Activated T-helper 2 cell treated with anti-CD3 and anti-CD28 coated beads, Interferon-gamma antibody, Interleukin-2, Interleukin-4, amounts not matched to agents 10 μg/mL and 5 μg/mL and 100 μg/mL, durations not matched to agents 14 hours and 24 hours and 36 hours (primary cell): ENCODE measurements around the gene LRRC42. TPM values are rescaled to one million over a fixed set of nuclear protein-coding genes. Genes with fewer than 3 reads are reported as not detected.
A peak's percentile ranks its signal among the peaks of the same experiment; 100 is the strongest.

Experiments used
- DNase-seq: peaks from one replicate; pipeline ENCODE4 v3.0.0; 2021; ENCODE audit warnings: low spot score
- H3K27ac Mint-ChIP-seq: one replicate; pipeline ENCODE4 v1.8.0; 2021; ENCODE audit warnings: mixed read lengths
- H3K27me3 Mint-ChIP-seq: one replicate; pipeline ENCODE4 v1.8.0; 2021; ENCODE audit warnings: low read depth, mixed read lengths
- H3K36me3 Mint-ChIP-seq: one replicate; pipeline ENCODE4 v1.8.0; 2021; ENCODE audit warnings: low read depth, mixed read lengths
- H3K4me1 Mint-ChIP-seq: one replicate; pipeline ENCODE4 v1.8.0; 2021; ENCODE audit warnings: low read depth, mixed read lengths
- H3K4me3 Mint-ChIP-seq: one replicate; pipeline ENCODE4 v1.8.0; 2021; ENCODE audit warnings: low read depth, mild to moderate bottlenecking, moderate library complexity, mixed read lengths
- H3K9me3 Mint-ChIP-seq: one replicate; pipeline ENCODE4 v1.8.0; 2021; ENCODE audit warnings: mixed read lengths
- intact Hi-C: fragments of 100-400 bp; cut with micrococcal nuclease; formaldehyde crosslinking; loops from one replicate; pipeline ENCODE4 v1.15.1; 2023
- total RNA-seq: library from RNA; stranded (reverse); gene quantifications from 2 replicates; pipeline ENCODE4 v1.2.3, GENCODE V29; 2022

Gene LRRC42
- total RNA-seq, 1 donor from 2014 or later = 32.4 TPM

DNA sequence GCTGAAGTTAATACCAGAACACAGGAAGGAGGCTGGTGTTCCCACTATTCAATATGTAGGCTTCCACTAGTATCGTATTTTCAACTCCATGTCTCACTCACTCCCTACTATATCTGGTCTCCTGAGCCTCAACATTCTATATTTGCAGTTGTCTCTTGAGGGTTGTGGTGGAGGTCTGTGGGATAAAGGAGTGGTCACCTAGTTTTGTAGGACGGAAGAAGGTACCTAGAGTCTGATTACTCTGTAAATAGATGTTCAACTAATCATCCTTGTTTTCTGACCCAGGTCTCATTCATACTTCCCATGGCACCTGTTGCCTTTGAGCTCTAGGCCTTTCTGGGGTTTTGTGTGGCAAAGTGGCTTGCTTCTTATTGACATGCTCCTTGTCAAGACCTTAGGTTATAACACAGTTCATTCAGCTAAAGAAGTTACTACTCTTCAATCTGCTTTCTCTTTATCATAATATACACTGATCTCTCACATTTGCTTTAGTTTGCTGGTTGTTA, 18.7 kb upstream of the LRRC42 start:
- H3K27me3 Mint-ChIP-seq = no peaks in the 10 kb centered on the region
- peaks cover 4% of the 10 kb centered on the region for H3K4me1 Mint-ChIP-seq
- peaks cover 70% of the 10 kb centered on the region for H3K36me3 Mint-ChIP-seq
- DNase-seq = no peak
- intact Hi-C loops = no loop called here
- H3K4me3 Mint-ChIP-seq = no peak overlapping the region
- H3K9me3 Mint-ChIP-seq = peaks cover 8% of the 10 kb centered on the region
- H3K27ac Mint-ChIP-seq = no peak overlapping the region

DNA sequence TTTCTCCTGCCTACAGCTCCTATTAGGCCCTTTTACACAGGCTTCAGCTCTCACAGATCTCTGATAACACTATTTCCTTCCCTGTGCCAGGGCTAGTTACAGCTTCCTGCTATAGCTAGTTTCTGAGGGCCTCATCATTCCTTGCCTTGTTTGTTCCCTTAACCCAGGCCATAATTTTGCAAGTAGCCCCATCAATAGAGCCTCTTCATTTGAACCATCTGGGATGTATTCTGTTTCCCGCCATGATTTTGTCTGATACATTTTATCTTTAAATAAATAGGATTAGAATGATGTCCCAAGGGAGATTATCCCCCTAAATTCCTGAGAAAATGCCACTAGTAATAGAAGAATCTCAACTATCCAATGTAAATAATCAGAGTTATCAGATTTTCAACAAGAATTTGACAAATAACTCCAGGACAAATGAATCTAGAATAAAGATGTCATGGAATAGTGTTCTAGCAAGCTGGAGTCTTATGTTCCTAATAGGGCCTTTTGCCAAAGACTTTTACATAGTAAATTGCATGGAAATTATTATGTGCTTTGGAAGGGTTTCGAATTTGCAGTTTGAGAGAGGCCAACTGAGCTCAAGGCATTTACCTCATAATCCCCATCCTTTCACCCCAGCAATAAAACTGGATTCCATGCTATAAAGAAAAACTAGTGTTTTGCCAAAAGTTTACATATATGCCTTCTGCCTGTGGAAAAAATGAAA, 16.7 kb upstream of the LRRC42 start:
- peaks cover 4% of the 10 kb centered on the region for H3K4me1 Mint-ChIP-seq
- H3K27ac Mint-ChIP-seq = no peak overlapping the region
- peaks cover 73% of the 10 kb centered on the region for H3K36me3 Mint-ChIP-seq
- H3K9me3 Mint-ChIP-seq = peaks cover 21% of the 10 kb centered on the region
- no peaks in the 10 kb centered on the region for H3K27me3 Mint-ChIP-seq
- no peak overlapping the region for H3K4me3 Mint-ChIP-seq
- no peak for DNase-seq
- intact Hi-C loops = no loop called here

DNA sequence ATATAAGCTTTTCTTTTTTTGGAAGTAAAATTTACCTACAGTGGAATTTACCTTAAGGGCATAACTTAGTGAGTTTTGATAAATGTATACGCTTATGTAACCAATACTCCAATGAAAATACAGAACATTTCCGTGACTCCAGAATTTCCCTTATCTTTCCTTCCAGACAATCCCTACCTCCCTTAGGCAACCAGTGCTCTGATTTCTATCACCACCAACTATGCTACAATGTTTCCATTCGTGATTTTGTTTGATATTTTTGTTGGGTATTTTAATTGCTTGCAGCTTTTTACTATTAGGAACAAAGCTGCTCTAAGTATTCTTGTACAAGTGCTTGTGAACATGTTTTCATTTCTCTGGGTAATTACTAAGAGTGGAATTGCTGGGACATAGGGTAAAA, 15.2 kb upstream of the LRRC42 start:
- no peak for DNase-seq
- intact Hi-C loops = no loop called here
- no peak overlapping the region for H3K4me3 Mint-ChIP-seq
- H3K36me3 Mint-ChIP-seq = peaks cover 81% of the 10 kb centered on the region
- H3K27me3 Mint-ChIP-seq = no peaks in the 10 kb centered on the region
- no peak overlapping the region for H3K27ac Mint-ChIP-seq
- H3K4me1 Mint-ChIP-seq = peaks cover 4% of the 10 kb centered on the region
- peaks cover 30% of the 10 kb centered on the region for H3K9me3 Mint-ChIP-seq

GRCh38 chr1:53931523-53931922, 14.6 kb upstream of the LRRC42 start:
- DNase-seq = no peak
- Mint-ChIP-seq H3K27me3 (no peaks in the 10 kb centered on the region), H3K9me3 (peaks cover 30% of the 10 kb centered on the region), H3K36me3 (peaks cover 85% of the 10 kb centered on the region), H3K4me3 (no peak overlapping the region), H3K27ac (no peak overlapping the region), H3K4me1 (peaks cover 5% of the 10 kb centered on the region)
- intact Hi-C loops = no loop called here

DNA sequence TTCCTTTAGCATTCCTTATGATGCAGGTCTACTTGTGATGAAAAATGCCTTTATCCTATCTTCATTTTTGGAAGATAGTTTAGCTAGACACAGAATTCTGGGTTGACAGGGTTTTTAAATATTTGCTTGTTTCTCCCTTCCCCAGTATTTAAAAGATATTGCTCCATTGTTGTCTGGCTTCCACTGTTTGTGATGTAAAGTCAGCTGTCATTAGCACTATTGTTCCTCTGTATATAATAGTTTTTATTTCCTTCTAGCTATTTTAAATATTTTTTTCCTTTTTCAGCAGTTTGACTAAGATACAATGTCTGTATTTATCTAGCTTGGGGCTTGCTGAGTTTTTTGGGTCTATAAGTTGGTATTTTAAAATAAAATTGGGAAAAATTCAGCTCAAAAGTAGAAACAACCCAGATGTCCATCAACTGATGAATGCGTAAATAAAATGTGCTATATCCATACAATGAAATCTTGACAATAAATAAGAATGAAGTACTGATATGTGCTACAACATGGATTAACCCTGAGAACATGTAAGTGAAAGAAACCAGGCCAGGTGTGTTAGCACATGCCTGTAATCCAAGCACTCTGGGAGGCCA, 11.9 kb upstream of the LRRC42 start:
- H3K27me3 Mint-ChIP-seq = no peaks in the 10 kb centered on the region
- H3K36me3 Mint-ChIP-seq = peaks cover 83% of the 10 kb centered on the region
- intact Hi-C loops = no loop called here

GRCh38 chr1:53936430-53936829, 9.7 kb upstream of the LRRC42 start:
- H3K27ac Mint-ChIP-seq = no peak overlapping the region
- H3K36me3 Mint-ChIP-seq = peaks cover 81% of the 10 kb centered on the region
- H3K4me3 Mint-ChIP-seq = no peak overlapping the region
- H3K4me1 Mint-ChIP-seq = peaks cover 16% of the 10 kb centered on the region
- no peaks in the 10 kb centered on the region for H3K27me3 Mint-ChIP-seq
- intact Hi-C loops = no loop called here
- no peak for DNase-seq
- H3K9me3 Mint-ChIP-seq = peaks cover 30% of the 10 kb centered on the region

More for the DNA sequence above, 11.9 kb upstream of the LRRC42 start:
- Mint-ChIP-seq H3K27ac (no peak overlapping the region), H3K4me1 (peaks cover 13% of the 10 kb centered on the region), H3K4me3 (no peak overlapping the region), H3K9me3 (peaks cover 30% of the 10 kb centered on the region)
- DNase-seq = no peak

DNA sequence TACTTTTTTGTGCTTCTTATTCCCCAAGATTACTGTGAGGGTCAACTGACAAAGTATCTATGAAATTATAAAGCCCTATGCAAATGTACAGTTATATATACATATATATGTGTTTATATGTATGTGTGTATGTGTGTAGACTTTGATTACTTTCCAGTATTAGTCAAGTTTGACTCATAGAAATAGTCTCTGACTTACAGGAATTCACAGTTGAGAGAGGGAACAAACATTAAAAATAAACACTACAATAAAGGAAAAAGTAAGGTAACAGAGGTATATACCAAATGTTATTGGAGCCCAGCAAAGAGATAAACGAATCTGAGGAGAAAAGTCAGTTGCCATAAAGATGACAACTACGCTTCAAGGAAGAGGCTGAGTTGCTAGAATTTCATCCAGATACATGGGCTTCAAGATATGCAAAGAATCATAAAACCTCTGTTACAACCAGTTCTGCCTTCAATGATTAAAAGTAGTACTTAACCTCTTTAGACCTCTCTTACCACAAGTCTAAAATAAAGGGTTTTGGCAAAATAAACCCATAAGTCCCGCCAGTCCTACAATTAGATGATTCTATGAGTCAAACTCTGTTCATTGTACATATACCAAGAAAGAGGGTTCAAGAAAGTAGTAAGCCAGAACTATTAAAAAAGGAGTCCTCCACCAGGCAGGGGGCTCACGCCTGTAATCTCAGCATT, 7.9 kb upstream of the LRRC42 start:
- H3K36me3 Mint-ChIP-seq = peaks cover 74% of the 10 kb centered on the region
- H3K27ac Mint-ChIP-seq = no peak overlapping the region
- no peak for DNase-seq
- peaks cover 26% of the 10 kb centered on the region for H3K4me1 Mint-ChIP-seq
- H3K4me3 Mint-ChIP-seq = no peak overlapping the region
- no peaks in the 10 kb centered on the region for H3K27me3 Mint-ChIP-seq
- H3K9me3 Mint-ChIP-seq = peaks cover 20% of the 10 kb centered on the region
- intact Hi-C loops = no loop called here

DNA sequence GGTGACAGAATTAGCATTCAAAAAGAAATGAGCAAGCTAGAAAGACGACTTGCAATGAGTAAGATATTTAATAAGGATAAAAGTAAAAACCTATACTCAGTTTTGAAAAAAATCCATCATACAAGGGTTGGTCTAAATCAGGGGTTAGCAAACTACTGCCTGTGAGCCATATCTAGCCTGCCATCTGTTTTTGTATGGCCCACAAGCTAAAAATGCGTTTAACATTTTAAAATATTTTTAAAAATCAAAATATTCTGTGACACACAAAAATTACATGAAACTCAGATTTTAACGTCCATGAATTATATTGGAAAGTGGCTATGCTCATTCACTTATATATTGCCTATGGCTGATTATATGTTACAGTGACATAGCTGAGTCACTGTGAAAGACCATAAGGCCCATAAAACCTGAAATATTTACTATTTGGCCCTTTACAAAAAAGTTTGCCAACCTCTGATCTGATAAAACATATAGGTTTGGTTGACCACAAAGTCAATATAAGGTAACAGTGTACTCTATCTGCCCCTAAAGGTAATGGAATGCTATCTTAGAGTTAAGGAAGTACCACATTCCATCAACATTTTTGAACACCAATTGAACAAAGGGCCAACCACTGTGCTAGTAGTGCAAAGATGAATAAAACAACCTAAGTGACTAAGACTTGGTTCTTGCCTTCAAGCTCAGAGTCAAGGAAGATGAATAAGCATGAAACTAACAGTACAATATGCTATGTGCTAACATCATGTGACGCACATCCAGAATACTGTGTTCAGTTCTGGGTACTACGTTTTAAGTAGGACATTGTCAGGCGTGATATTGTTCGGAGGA, 3.8 kb upstream of the LRRC42 start:
- no peaks in the 10 kb centered on the region for H3K9me3 Mint-ChIP-seq
- H3K27me3 Mint-ChIP-seq = no peaks in the 10 kb centered on the region
- H3K4me1 Mint-ChIP-seq = peaks cover 40% of the 10 kb centered on the region
- peaks cover 51% of the 10 kb centered on the region for H3K36me3 Mint-ChIP-seq
- DNase-seq = no peak
- H3K4me3 Mint-ChIP-seq = peak overlapping the region; percentile 43
- intact Hi-C loops = loop anchor here (10.0 kb wide), 1 partner anchor 462 kb away; the partner anchor contains the start of gene SSBP3
- H3K27ac Mint-ChIP-seq = peak overlapping the region; percentile 59

DNA sequence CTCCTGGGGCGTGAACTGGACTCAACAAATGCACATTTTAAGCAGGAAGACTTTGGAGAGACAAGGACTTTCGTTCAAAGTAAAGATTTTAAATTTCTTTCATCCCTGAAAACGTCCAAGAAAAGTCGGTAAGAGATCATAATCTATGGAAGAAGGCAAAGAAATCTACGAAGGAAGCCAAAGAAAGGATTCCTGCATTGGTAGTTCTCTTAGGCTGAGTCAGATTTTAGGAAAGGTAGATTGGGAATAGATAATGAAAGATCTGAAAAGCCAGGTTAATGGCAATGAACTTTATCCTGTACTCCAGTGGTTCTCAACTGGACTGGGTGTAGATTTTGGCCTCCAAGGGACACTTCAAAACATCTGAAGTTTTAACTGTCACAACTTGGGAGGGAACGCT, 3.1 kb upstream of the LRRC42 start:
- H3K27me3 Mint-ChIP-seq = no peaks in the 10 kb centered on the region
- no peaks in the 10 kb centered on the region for H3K9me3 Mint-ChIP-seq
- peak overlapping the region; percentile 43 for H3K4me3 Mint-ChIP-seq
- no peak for DNase-seq
- peaks cover 43% of the 10 kb centered on the region for H3K4me1 Mint-ChIP-seq
- peaks cover 46% of the 10 kb centered on the region for H3K36me3 Mint-ChIP-seq
- H3K27ac Mint-ChIP-seq = peak overlapping the region; percentile 59
- intact Hi-C loops = loop anchor here (10.0 kb wide), 1 partner anchor 462 kb away; the partner anchor contains the start of gene SSBP3

DNA sequence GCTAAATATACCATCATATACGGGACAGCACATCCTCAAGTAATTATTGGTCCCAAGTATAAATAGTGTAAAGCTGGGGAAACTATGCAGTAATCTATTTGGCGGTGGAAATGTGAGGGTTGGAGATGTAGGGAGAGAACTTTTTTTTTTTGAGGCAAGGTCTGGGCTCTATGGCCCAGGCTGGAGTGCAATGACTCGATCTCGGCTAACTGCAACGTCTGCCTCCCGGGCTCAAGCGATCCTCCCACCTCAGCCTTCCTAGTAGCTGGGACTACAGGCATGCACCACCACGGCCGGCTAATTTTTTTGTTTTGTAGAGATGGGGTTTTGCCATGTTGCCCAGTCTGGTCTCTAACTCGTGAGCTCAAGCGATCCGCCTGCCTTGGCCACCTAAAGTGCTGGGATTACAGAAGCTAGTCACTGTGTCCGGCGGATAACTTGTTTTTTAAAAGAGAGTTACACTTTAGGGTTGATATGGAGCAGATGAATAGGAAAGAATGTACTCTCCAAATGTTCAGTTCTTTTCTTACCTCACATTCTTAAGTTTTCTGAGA, 2.6 kb upstream of the LRRC42 start:
- Mint-ChIP-seq H3K36me3 (peaks cover 44% of the 10 kb centered on the region), H3K27me3 (no peaks in the 10 kb centered on the region), H3K4me1 (peaks cover 45% of the 10 kb centered on the region), H3K9me3 (no peaks in the 10 kb centered on the region), H3K27ac (peak overlapping the region; percentile 50), H3K4me3 (peak overlapping the region; percentile 92)
- no peak for DNase-seq
- intact Hi-C loops = loop anchor here (2.0 to 10.0 kb wide), 2 partner anchors 25 to 461 kb away; partner anchors contain the start of gene SSBP3

- H3K9me3 Mint-ChIP-seq = no peaks in the 10 kb centered on the region
- no peak for DNase-seq
- intact Hi-C loops = loop anchor here (2.0 to 10.0 kb wide), 3 partner anchors 26 to 617 kb away; partner anchors contain the start of genes LRP8 and SSBP3
- peak overlapping the region; percentile 87 for H3K27ac Mint-ChIP-seq
- no peaks in the 10 kb centered on the region for H3K27me3 Mint-ChIP-seq
- peak overlapping the region; percentile 92 for H3K4me3 Mint-ChIP-seq
- peaks cover 50% of the 10 kb centered on the region for H3K4me1 Mint-ChIP-seq
- peaks cover 46% of the 10 kb centered on the region for H3K36me3 Mint-ChIP-seq
Observed at GRCh38 chr1:53944469-53945182, 1.5 kb upstream of the LRRC42 start.
